ENCODE measurements around the gene STRIP2.
"Not testable (repeated sequence)": the region's sequence is repeated elsewhere in the genome, so short reads cannot be mapped to it uniquely, and the experiment has no call there.

Gene STRIP2

GRCh38 chr7:129454249-129454551, 20.0 kb downstream of the STRIP2 start:
- no peak for DNase-seq

GRCh38 chr7:129456421-129456820, 22.2 kb downstream of the STRIP2 start:
- no peak for DNase-seq

- DNase-seq: no peak
These were observed 22.9 kb downstream of the STRIP2 start for GRCh38 chr7:129457101-129457500.

GRCh38 chr7:129458171-129458570, 23.9 kb downstream of the STRIP2 start:
- no peak for DNase-seq

GRCh38 chr7:129461809-129462208, 27.6 kb downstream of the STRIP2 start:
- no peak for DNase-seq

- DNase-seq: no peak
These were observed 28.2 kb downstream of the STRIP2 start for GRCh38 chr7:129462420-129462819.

GRCh38 chr7:129464194-129464593, 30.0 kb downstream of the STRIP2 start:
- no peak for DNase-seq

- no peak for DNase-seq
These were observed 30.8 kb downstream of the STRIP2 start for GRCh38 chr7:129465080-129465479.

- DNase-seq: no peak
These were observed 32.6 kb downstream of the STRIP2 start for GRCh38 chr7:129466796-129467195.

GRCh38 chr7:129468087-129468486, 33.9 kb downstream of the STRIP2 start:
- no peak for DNase-seq

GRCh38 chr7:129468547-129468946, 34.3 kb downstream of the STRIP2 start:
- no peak for DNase-seq

GRCh38 chr7:129469930-129470329, 35.7 kb downstream of the STRIP2 start:
- no peak for DNase-seq

GRCh38 chr7:129470411-129470810, 36.2 kb downstream of the STRIP2 start:
- DNase-seq: no peak

- no peak for DNase-seq
These were observed 37.2 kb downstream of the STRIP2 start for GRCh38 chr7:129471402-129471827.

- DNase-seq: not testable (repeated sequence)
These were observed 41.7 kb downstream of the STRIP2 start for GRCh38 chr7:129475931-129476330.

- DNase-seq: not testable (repeated sequence)
These were observed 42.2 kb downstream of the STRIP2 start for GRCh38 chr7:129476398-129476797.

GRCh38 chr7:129479831-129480230, 45.6 kb downstream of the STRIP2 start:
- no peak for DNase-seq

GRCh38 chr7:129480674-129481363, 46.6 kb downstream of the STRIP2 start:
- no peak for DNase-seq

- DNase-seq: not testable (repeated sequence)
These were observed 47.1 kb downstream of the STRIP2 start for GRCh38 chr7:129481376-129481775.

GRCh38 chr7:129482781-129483180, 48.5 kb downstream of the STRIP2 start:
- no peak for DNase-seq

GRCh38 chr7:129489491-129489890, 55.3 kb downstream of the STRIP2 start:
- DNase-seq: no peak

- DNase-seq: no peak
These were observed 58.2 kb downstream of the STRIP2 start for GRCh38 chr7:129492391-129492790.

- DNase-seq: no peak
These were observed 59.3 kb downstream of the STRIP2 start for GRCh38 chr7:129493555-129493954.

GRCh38 chr7:129494041-129494440, 59.8 kb downstream of the STRIP2 start:
- DNase-seq: no peak

GRCh38 chr7:129495987-129496386, 61.8 kb downstream of the STRIP2 start:
- DNase-seq: no peak
